Common myeloid progenitor, CD34-positive (primary cell): ENCODE measurements around the gene NFAT5.
A peak's percentile ranks its signal among the peaks of the same experiment; 100 is the strongest.
"Not testable (repeated sequence)": the region's sequence is repeated elsewhere in the genome, so short reads cannot be mapped to it uniquely, and the experiment has no call there.

Experiments
- CTCF ChIA-PET: fragments of 350-600 bp; sonication (Branson Sonifier 250); formaldehyde crosslinking; loops from one replicate; lab custom pipeline; 2021; ENCODE audit warnings: antibody characterized with exemption; lab: Charles Lee
- POLR2A ChIA-PET: fragments of 350-600 bp; sonication (Branson Sonifier 250); formaldehyde crosslinking; loops from one replicate; lab custom pipeline; 2021; ENCODE audit warnings: antibody characterized with exemption; lab: Charles Lee
- DNase-seq, 3 donors: peaks; one replicate each; pipeline versions ENCODE4 v3.0.0 to v3.0.0-alpha.2; 2013
- H3K27ac ChIP-seq, 2 experiments: 1 replicate in 1 of 2; 2 replicates in 1 of 2; pipeline ENCODE4 v1.7.0; 2013; ENCODE audit warnings: inconsistent platforms in 2 of 2, low read length in 2 of 2, mild to moderate bottlenecking in 2 of 2, low read depth in 1 of 2, moderate library complexity in 1 of 2; ENCODE audit not compliant: severe bottlenecking in 2 of 2, insufficient read depth in 1 of 2, poor library complexity in 1 of 2
- H3K27me3 ChIP-seq, 5 experiments: replicated peaks in 2 of 5; 1 replicate in 3 of 5; 2 replicates in 2 of 5; pipeline versions ENCODE4 v1.6.1 to v1.7.0; 2013; ENCODE audit warnings: low read length in 4 of 5, mild to moderate bottlenecking in 2 of 5, moderate library complexity in 2 of 5, inconsistent platforms in 1 of 5; ENCODE audit not compliant: insufficient read depth in 5 of 5, control insufficient read depth in 4 of 5
- H3K36me3 ChIP-seq, 4 experiments: 1 replicate in 2 of 4; 2 replicates in 2 of 4; pipeline versions ENCODE4 v1.6.1 to v1.7.0; 2013; ENCODE audit warnings: low read length in 3 of 4, control low read depth in 1 of 4, mild to moderate bottlenecking in 1 of 4; ENCODE audit not compliant: control insufficient read depth in 4 of 4, insufficient read depth in 4 of 4
- H3K4me1 ChIP-seq, 4 experiments: 1 replicate in 3 of 4; 2 replicates in 1 of 4; pipeline versions ENCODE4 v1.6.1 to v1.7.1; 2013; ENCODE audit warnings: low read length in 3 of 4, mild to moderate bottlenecking in 3 of 4, control low read depth in 1 of 4, inconsistent platforms in 1 of 4, moderate library complexity in 1 of 4; ENCODE audit not compliant: control insufficient read depth in 4 of 4, insufficient read depth in 4 of 4; ENCODE audit errors: control extremely low read depth in 1 of 4
- H3K4me3 ChIP-seq, 7 experiments: 1 replicate in 4 of 7; 2 replicates in 3 of 7; pipeline versions ENCODE4 v1.5.1 to v1.7.0; 2013; ENCODE audit warnings: mild to moderate bottlenecking in 7 of 7, low read length in 6 of 7, moderate library complexity in 6 of 7, inconsistent platforms in 2 of 7, low read depth in 2 of 7, control low read depth in 1 of 7; ENCODE audit not compliant: insufficient read depth in 4 of 7, control insufficient read depth in 1 of 7; ENCODE audit errors: extremely low read depth in 1 of 7
- H3K9me3 ChIP-seq, 5 experiments: 1 replicate in 4 of 5; 2 replicates in 1 of 5; pipeline versions ENCODE4 v1.6.1 to v1.7.1; 2013; ENCODE audit warnings: low read length in 4 of 5, mild to moderate bottlenecking in 2 of 5, inconsistent platforms in 1 of 5, low read depth in 1 of 5, moderate library complexity in 1 of 5; ENCODE audit not compliant: control insufficient read depth in 4 of 5, insufficient read depth in 2 of 5; ENCODE audit errors: control extremely low read depth in 1 of 5
- WGBS: methylation state at CpG from one replicate; pipeline ENCODE4 v1.1.5; 2013; ENCODE audit not compliant: insufficient coverage; 5-methylcytosine and 5-hydroxymethylcytosine counted together

The NFAT5 gene

DNA sequence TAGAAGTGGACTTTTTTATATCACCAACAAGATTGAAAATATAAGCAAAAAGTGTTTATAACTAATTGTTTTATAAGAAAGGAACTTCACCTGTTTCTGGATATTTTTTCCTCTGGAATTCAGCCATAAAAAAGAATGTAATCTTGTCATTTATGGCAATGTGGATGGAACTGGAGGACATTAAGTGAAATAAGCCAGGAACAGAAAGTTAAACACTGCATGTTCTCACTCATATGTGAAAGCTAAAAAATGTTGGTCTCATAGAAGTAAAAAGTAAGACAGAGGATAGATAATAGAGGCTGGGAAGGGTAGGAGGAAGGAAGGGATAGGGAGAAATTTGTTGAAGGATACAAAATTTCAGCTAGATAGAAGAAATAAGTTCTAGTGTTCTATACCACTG, 67.6 kb downstream of the NFAT5 start:
- ChIA-PET CTCF (no interaction called here), POLR2A (interaction anchor here (1.0 kb wide), 1 partner anchor 14 kb away, joined by 3 read pairs; no protein-coding TSS in a partner anchor)
- no peak for DNase-seq

DNA sequence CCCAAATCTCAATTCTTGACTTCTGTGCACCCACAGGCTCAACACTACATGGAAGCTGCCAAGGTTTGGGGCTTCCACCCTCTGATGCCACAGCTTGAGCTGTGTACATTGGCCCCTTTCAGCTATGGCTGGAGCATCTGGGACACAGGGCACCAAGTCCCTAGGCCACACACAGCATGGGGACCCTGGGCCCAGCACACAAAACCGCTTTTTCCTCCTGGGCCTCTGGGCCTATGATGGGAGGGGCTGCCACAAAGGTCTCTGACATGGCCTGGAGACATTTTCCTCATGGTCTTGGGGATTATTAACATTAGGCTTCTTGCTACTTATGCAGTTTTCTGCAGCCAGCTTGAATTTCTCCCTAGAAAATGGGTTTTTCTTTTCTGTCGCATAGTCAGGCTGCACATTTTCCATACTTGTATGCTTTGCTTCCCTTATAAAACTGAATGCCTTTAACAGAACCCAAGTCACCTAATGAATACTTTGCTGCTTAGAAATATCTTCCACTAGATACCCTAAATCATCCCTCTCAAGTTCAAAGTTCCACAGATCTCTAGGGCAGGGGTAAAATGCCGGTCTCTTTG, 70.9 kb downstream of the NFAT5 start:
- Histone ChIP-seq H3K9me3 (peaks cover 0 to 19% (median 5%) of the 10 kb centered on the region in 5 experiments), H3K36me3 (peaks cover 16 to 24% (median 18%) of the 10 kb centered on the region in 4 experiments)
- DNase-seq, H3K27ac ChIP-seq, H3K27me3 ChIP-seq, H3K4me1 ChIP-seq, H3K4me3 ChIP-seq, CTCF ChIA-PET, POLR2A ChIA-PET: not testable (repeated sequence)
- WGBS = 90% methylated on average over 3 of the region's 3 CpGs

More for the DNA sequence above, 67.6 kb downstream of the NFAT5 start:
- Histone ChIP-seq H3K27ac (no peak overlapping the region), H3K4me1 (no peaks in the 10 kb centered on the region), H3K9me3 (peaks cover 0 to 19% (median 5%) of the 10 kb centered on the region in 5 experiments), H3K36me3 (peaks cover 18 to 31% (median 22%) of the 10 kb centered on the region in 4 experiments), H3K4me3 (no peak overlapping the region), H3K27me3 (no peaks in the 10 kb centered on the region)

DNA sequence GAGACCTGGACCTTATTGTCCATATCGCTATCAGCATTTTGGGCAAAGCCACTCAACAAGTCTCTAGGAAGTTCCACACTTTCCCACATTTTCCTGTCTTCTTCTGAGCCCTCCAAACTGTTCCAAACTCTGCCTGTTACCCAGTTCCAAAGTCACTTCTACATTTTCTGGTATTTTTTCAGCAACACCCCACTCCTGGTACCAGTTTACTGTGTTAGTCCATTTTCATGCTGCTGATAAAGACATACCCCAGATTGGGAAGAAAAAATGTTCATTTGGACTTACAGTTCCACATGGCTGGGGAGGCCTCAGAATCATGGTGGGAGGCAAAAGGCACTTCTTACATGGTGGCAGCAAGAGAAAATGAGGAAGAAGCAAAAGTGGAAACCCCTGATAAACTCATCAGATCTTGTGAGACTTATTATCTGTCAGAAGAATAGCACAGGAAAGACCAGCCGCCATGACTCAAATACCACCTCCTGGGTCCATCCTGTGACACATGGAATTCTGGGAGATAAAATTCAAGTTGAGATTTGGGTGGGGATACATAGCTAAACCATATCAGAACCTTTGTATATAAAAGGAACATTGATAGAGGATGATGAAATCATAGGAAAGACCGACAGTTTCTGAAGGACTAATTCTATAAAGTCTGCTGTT, 71.6 kb downstream of the NFAT5 start:
- H3K27ac ChIP-seq, CTCF ChIA-PET: not testable (repeated sequence)
- H3K36me3 ChIP-seq = peaks cover 16 to 24% (median 18%) of the 10 kb centered on the region in 4 experiments

DNA sequence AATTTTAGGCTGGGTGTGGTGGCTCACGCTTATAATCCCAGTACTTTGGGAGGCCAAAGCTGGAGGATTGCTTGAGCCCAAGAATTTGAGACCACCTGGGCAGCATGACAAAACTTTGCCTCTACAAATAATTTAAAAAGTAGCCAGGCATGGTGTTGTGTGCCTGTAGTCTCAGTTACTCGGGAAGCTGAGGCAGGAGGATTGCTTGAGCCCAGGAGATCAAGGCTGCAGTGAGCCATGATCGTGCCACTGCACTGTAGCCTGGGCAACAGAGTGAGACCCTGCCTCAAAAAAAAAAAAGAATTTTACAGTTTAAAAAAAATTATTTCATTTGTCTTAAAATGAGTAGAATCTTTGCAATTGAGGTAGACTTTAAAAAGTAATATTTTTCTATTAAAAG, 78.2 kb downstream of the NFAT5 start:
- CTCF ChIA-PET = interaction anchor here (0.7 kb wide), 1 partner anchor 11 kb away, joined by 4 read pairs; no protein-coding TSS in a partner anchor
- 100% methylated on average over 2 of the region's 3 CpGs for WGBS
- H3K4me3 ChIP-seq, H3K4me1 ChIP-seq, POLR2A ChIA-PET, H3K9me3 ChIP-seq, H3K27ac ChIP-seq, H3K27me3 ChIP-seq, DNase-seq: not testable (repeated sequence)
- peaks cover 4 to 16% (median 10%) of the 10 kb centered on the region in 4 experiments for H3K36me3 ChIP-seq

More for the DNA sequence above, 71.6 kb downstream of the NFAT5 start:
- H3K4me3 ChIP-seq, POLR2A ChIA-PET, H3K27me3 ChIP-seq, H3K4me1 ChIP-seq: not testable (repeated sequence)
- WGBS = 96% methylated on average over 2 of the region's 3 CpGs
- DNase-seq = peak in 1 of 3 donors; percentile 25
- peaks cover 0 to 19% (median 5%) of the 10 kb centered on the region in 5 experiments for H3K9me3 ChIP-seq

DNA sequence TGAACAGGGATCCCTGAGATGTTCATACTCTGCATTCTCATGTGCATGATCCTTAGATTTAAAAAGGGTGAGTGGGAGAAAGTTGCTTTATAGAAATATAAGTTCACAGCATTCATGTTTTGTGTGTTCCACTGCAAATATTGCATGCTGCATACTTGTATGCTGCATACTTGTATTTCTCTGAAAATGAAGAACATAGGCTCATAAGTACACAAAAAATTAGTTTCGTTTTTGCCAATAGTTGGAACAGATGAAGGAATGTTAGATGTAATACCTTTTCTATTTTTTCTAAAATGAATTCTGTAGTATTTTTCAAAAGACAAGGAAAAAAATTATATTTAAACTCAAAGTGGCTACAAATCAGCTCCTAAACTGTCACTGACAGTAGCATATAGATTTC, 79.0 kb downstream of the NFAT5 start:
- no peaks in the 10 kb centered on the region for H3K27me3 ChIP-seq
- H3K36me3 ChIP-seq = peaks cover 4 to 19% (median 10%) of the 10 kb centered on the region in 4 experiments
- peak overlapping the region in 1 of 7 experiments; percentile 2 for H3K4me3 ChIP-seq
- H3K9me3 ChIP-seq = no peaks in the 10 kb centered on the region
- CTCF ChIA-PET = no interaction called here
- POLR2A ChIA-PET = no interaction called here
- WGBS = no CpG with 5 or more reads among the region's 1 CpG
- no peak for DNase-seq
- no peak overlapping the region for H3K27ac ChIP-seq
- H3K4me1 ChIP-seq = peaks cover 0 to 5% (median 0%) of the 10 kb centered on the region in 4 experiments

DNA sequence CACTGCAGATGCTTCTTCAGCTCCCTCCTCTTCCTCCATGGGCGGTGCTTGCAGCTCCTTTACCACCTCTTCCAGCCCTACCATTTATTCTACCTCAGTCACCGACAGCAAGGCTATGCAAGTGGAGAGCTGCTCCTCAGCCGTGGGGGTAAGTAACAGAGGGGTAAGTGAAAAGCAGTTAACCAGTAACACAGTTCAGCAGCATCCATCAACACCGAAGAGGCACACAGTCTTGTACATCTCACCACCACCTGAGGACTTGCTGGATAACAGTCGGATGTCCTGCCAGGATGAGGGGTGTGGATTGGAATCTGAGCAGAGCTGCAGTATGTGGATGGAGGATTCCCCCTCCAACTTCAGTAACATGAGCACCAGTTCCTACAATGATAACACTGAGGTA, 81.3 kb downstream of the NFAT5 start:
- H3K9me3 ChIP-seq = no peaks in the 10 kb centered on the region
- H3K27ac ChIP-seq = no peak overlapping the region
- ChIA-PET POLR2A (interaction anchor here (1.5 kb wide), 1 partner anchor 13 kb away, joined by 3 read pairs; no protein-coding TSS in a partner anchor), CTCF (interaction anchor here (0.9 to 1.3 kb wide), 3 partner anchors 8 to 250 kb away, joined by 3 read pairs; no protein-coding TSS in a partner anchor)
- H3K36me3 ChIP-seq = peaks cover 8 to 28% (median 17%) of the 10 kb centered on the region in 4 experiments
- no CpG with 5 or more reads among the region's 5 CpGs for WGBS
- peaks cover 0 to 5% (median 0%) of the 10 kb centered on the region in 4 experiments for H3K4me1 ChIP-seq
- DNase-seq = no peak
- H3K27me3 ChIP-seq = no peaks in the 10 kb centered on the region
- no peak overlapping the region for H3K4me3 ChIP-seq

DNA sequence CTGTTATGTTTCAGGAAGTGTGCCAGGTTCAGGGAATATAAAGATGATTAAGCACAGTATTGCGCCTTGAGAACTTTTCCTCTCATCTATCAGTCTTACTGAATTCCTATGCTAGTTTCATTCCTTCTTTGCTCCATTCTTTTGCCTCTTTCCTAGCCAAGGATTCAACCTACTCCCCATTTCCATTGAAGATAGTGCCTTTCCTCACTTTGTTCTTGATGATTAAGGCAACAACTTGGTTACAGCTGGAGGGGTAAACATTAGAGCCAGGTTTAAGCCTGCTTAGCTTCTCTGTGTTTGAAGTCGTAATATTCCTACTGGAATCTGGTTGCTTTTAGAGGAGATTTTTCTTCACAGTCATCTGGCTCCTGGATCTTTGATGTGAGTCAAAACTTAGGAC, 85.5 kb downstream of the NFAT5 start:
- Histone ChIP-seq H3K9me3 (no peaks in the 10 kb centered on the region), H3K36me3 (peaks cover 13 to 60% (median 37%) of the 10 kb centered on the region in 4 experiments), H3K27me3 (no peaks in the 10 kb centered on the region), H3K4me1 (no peaks in the 10 kb centered on the region), H3K4me3 (no peak overlapping the region), H3K27ac (no peak overlapping the region)
- CTCF ChIA-PET = interaction anchor here (0.7 kb wide), 1 partner anchor 10 kb away, joined by 3 read pairs; no protein-coding TSS in a partner anchor
- POLR2A ChIA-PET = interaction anchor here (0.6 kb wide), 1 partner anchor 59 kb away, joined by 8 read pairs; no protein-coding TSS in a partner anchor
- no peak for DNase-seq
- 100% methylated on average over 2 of the region's 2 CpGs for WGBS
